Right lobe of liver (tissue), 6 donors: ENCODE data around the gene PYGB. TPM values are rescaled to one million over a fixed set of nuclear protein-coding genes. Genes with fewer than 3 reads are reported as not detected.
"Not testable (repeated sequence)": the region's sequence is repeated elsewhere in the genome, so short reads cannot be mapped to it uniquely, and the experiment has no call there.

Experiments
- ATAC-seq, 4 donors: fragments of 200-7000 bp; cut with Tn5 transposase; one replicate each; pipeline ENCODE4 v1.9.1; 2020; ENCODE audit warnings: mild to moderate bottlenecking in 4 of 4, moderate library complexity in 4 of 4
- DNase-seq, 3 donors: peaks; one replicate each; pipeline ENCODE4 v3.0.0-alpha.2; 2020
- H3K27ac ChIP-seq, 3 donors: fragments of 200-600 bp; one replicate each; pipeline ENCODE4 v1.8.0; 2022
- H3K27me3 ChIP-seq, 2 donors: fragments of 200-600 bp; one replicate each; pipeline ENCODE4 v1.8.0; 2022
- H3K36me3 ChIP-seq, 4 donors: fragments of 200-600 bp; sonication (generic) in 1 of 4; one replicate each; pipeline versions ENCODE4 v1.5.1 to v1.8.0; 2017 to 2022; ENCODE audit warnings: control low read depth in 1 of 4
- H3K4me1 ChIP-seq, 4 donors: fragments of 200-600 bp; sonication (generic) in 1 of 4; one replicate each; pipeline versions ENCODE4 v1.5.1 to v1.8.0; 2017 to 2022; ENCODE audit warnings: control low read depth in 1 of 4
- H3K4me3 ChIP-seq, 3 donors: fragments of 200-600 bp; one replicate each; pipeline ENCODE4 v1.8.0; 2022
- H3K9me3 ChIP-seq, 4 donors: fragments of 200-600 bp; sonication (generic) in 1 of 4; one replicate each; pipeline versions ENCODE4 v1.5.1 to v1.8.0; 2017 to 2022; ENCODE audit warnings: control low read depth in 1 of 4
- CTCF ChIP-seq, 4 donors: fragments of 200-600 bp in 3 of 4; fragments of 450-650 bp in 1 of 4; IDR thresholded peaks; one replicate each; pipeline versions ENCODE4 v1.5.1 to v1.8.0; 2016 to 2022; ENCODE audit warnings: antibody characterized with exemption in 4 of 4, mild to moderate bottlenecking in 2 of 4
- POLR2A ChIP-seq: fragments of 450-650 bp; IDR thresholded peaks from one replicate; pipeline ENCODE4 v1.6.1; 2017; ENCODE audit warnings: antibody characterized with exemption, mild to moderate bottlenecking
- WGBS: methylation state at CpG from one replicate; pipeline ENCODE4 v1.1.6; 2018; ENCODE audit warnings: low coverage, low lambda C conversion rate; ENCODE audit not compliant: insufficient coverage; ENCODE audit errors: missing lambda C conversion rate; 5-methylcytosine and 5-hydroxymethylcytosine counted together
- intact Hi-C, 2 donors: fragments of 100-400 bp; cut with DNase I; formaldehyde crosslinking; loops; one replicate each; pipeline versions ENCODE4 v1.11.2 to v1.14.1; 2022
- total RNA-seq, 6 experiments: library from RNA; depleted of rRNA in 2 of 6; stranded (reverse); fragments of >200 nt in 2 of 6; fragmentation: NEBNext Ultra II Directional in 3 of 6; extraction: Animal tissue kit (Norgen Biotek cat#: 25700) in 3 of 6; gene quantifications; one replicate each; pipeline versions ENCODE4 v1.1.0 to v1.2.4, GENCODE V29; 2016 to 2023
- donor health status: DM: no; HTN: yes; CAD: no.
- donor health status: DM: no; HTN: no; CAD: no.
- donor health status: DM: no; HTN: no; CAD: no.
- donor health status: DM: no; HTN: yes; CAD: no.
- donor health status: DM: no; HTN: yes; CAD: no.

The PYGB gene
- total RNA-seq, 6 experiments from 2014 or later: 6.6 to 27.4 (median 13.2) TPM

DNA sequence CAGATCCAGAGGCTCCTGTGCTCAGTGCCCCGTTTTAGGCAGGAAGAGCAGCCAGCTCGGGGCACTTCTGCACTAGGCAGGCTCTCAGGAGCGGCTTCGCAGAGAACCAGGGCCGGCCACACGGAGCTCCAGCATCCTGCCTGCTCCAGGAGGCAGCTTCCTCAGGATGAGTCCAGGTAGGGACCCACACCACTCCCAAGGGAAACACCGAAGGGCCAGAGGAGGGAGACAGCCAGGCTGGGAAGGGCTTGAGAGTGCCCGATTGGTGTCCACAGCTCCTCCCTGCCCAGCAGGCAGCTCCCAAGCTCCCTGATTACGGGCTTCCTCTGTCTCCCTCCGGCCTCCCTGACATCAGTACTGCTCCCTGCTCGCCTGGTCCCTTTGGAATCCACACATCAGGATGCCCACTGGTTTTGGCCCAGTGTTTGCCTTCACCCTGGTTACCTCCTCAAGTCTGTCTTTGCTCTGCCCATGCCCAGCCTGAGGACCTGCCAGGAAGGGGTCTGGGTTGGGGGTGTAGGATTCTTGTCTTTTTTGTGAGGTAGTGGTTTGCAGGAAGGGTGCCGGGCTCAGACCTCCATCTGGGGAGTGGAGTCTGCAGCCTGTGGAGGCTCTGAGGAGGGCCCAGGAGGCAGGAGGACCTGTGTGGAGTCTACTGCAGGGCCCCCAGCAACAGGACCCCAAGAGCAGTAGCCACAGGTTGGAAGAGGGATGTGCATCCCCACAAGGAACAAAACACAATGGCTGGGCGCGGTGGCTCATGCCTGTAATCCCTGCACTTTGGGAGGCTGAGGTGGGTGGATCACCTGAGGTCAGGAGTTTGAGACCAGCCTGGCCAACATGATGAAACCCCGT is 11.2 kb upstream of the PYGB start:
- no peak for DNase-seq
- H3K27ac ChIP-seq: no peak overlapping the region

DNA sequence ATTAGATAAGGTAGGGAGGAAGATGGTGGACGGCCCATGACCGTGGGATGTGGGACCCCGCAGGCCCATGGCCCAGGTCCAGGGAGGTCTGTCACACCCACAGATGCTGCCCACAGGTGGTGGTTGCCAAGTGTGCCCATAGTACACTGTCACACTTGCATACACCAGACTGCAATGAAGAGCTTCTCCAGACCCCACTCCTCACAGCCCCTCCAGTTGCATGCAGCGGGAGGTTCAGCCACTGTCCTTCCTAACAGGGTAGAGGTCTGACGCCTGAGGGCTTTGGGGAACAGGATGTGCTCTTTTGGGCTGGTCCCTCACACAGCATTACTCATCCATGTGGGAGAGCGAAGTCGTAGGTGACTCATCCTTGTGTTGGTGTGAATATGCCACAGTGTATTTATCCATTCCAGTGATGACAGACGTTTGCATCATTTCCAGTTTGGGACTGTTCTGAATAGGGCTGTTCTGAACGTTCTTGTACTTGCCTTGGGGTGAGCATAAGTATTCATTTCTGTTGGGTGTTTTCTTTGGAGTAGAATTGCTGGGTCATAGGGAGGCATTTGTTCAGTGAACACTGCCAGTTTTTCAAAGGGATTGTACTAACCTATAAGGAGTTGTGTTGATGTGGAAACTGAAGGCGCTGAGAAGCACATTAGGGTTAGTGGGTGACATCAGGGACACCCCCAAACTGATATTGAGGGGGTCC is 10.1 kb upstream of the PYGB start:
- Histone ChIP-seq H3K4me3 (no peak overlapping the region), H3K36me3 (no peaks in the 10 kb centered on the region), H3K9me3 (no peaks in the 10 kb centered on the region), H3K27ac (no peak overlapping the region), H3K4me1 (peaks cover 0 to 12% (median 6%) of the 10 kb centered on the region in 4 donors), H3K27me3 (no peaks in the 10 kb centered on the region)
- TF ChIP-seq POLR2A: no peak
- TF ChIP-seq CTCF (IDR thresholded peaks at IDR 0.05): no peak
- DNase-seq: no peak
- intact Hi-C loops: no loop called here
- peak in 2 of 4 donors; percentile 61 to 86 for ATAC-seq
- WGBS: 33% methylated on average over 4 of the region's 10 CpGs

More for the DNA sequence above, 11.2 kb upstream of the PYGB start:
- Histone ChIP-seq H3K27me3 (no peaks in the 10 kb centered on the region), H3K4me1 (peaks cover 0 to 14% (median 6%) of the 10 kb centered on the region in 4 donors), H3K36me3 (no peaks in the 10 kb centered on the region), H3K4me3 (no peak overlapping the region), H3K9me3 (no peaks in the 10 kb centered on the region)
- ATAC-seq: no peak
- intact Hi-C loops: no loop called here
- WGBS: 82% methylated on average over 7 of the region's 15 CpGs
- TF ChIP-seq CTCF (IDR thresholded peaks at IDR 0.05) (no peak), POLR2A (no peak)

GRCh38 chr20:25238319-25239037 is 9.4 kb upstream of the PYGB start:
- Histone ChIP-seq H3K4me3 (no peak overlapping the region), H3K27ac (no peak overlapping the region), H3K27me3 (no peaks in the 10 kb centered on the region), H3K36me3 (no peaks in the 10 kb centered on the region), H3K9me3 (no peaks in the 10 kb centered on the region), H3K4me1 (peaks cover 0 to 5% (median 2%) of the 10 kb centered on the region in 4 donors)
- ATAC-seq (no peak), DNase-seq (no peak)
- intact Hi-C loops: no loop called here
- TF ChIP-seq POLR2A (no peak), CTCF (IDR thresholded peaks at IDR 0.05) (no peak)
- WGBS: 87% methylated on average over 5 of the region's 12 CpGs

GRCh38 chr20:25239387-25240370 is 8.2 kb upstream of the PYGB start:
- Histone ChIP-seq H3K27ac (no peak overlapping the region), H3K36me3 (no peaks in the 10 kb centered on the region), H3K9me3 (no peaks in the 10 kb centered on the region), H3K4me3 (no peak overlapping the region), H3K27me3 (no peaks in the 10 kb centered on the region), H3K4me1 (peaks cover 0 to 2% (median 0%) of the 10 kb centered on the region in 4 donors)
- WGBS: 87% methylated on average over 3 of the region's 19 CpGs
- DNase-seq (peak in 1 of 3 donors; percentile 23), ATAC-seq (no peak)
- intact Hi-C loops: no loop called here
- TF ChIP-seq CTCF (IDR thresholded peaks at IDR 0.05) (no peak), POLR2A (no peak)

DNA sequence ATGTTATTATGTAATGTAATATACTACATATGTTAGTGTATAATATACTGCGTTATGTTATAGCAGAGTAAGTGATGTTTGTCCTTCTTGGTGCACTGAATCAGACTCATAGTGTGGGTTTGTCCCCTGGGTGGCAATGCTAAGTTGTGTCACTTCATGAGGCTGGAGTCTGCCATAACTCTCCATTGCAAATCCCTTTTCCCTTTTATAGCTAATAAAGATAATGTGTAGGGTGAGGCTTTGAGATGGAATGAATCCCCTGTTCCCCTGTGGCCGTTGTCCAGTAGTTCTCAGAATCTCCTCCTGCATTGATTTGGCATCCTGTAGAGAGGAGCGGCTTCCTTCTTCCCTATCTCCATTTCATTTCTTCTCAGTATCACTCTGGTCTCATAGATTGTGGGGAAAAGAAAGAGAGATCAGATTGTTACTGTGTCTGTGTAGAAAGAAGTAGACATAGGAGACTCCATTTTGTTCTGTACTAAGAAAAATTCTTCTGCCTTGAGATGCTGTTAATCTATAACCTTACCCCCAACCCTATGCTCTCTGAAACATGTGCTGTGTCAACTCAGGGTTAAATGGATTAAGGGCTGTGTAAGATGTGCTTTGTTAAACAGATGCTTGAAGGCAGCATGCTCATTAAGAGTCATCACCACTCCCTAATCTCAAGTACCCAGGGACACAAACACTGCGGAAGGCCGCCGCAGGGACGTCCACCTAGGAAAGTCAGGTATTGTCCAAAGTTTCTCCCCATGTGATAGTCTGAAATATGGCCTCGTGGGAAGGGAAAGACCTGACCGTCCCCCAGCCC is 6.8 kb upstream of the PYGB start:
- H3K4me1 ChIP-seq, H3K27me3 ChIP-seq, H3K9me3 ChIP-seq, intact Hi-C loops, H3K27ac ChIP-seq, H3K36me3 ChIP-seq, ATAC-seq, H3K4me3 ChIP-seq: not testable (repeated sequence)
- DNase-seq: peak in 1 of 3 donors; percentile 3
- 62% methylated on average over 8 of the region's 9 CpGs for WGBS

GRCh38 chr20:25241659-25241955 is 6.3 kb upstream of the PYGB start:
- WGBS: 33% methylated on average over 3 of the region's 4 CpGs
- intact Hi-C loops, DNase-seq, ATAC-seq, H3K4me3 ChIP-seq, H3K36me3 ChIP-seq, H3K27ac ChIP-seq, H3K4me1 ChIP-seq, H3K9me3 ChIP-seq, H3K27me3 ChIP-seq: not testable (repeated sequence)
